ENCODE results near the gene PTPN6. TPM values are rescaled to one million over a fixed set of nuclear protein-coding genes. Genes with fewer than 3 reads are reported as not detected.

Gene PTPN6
- total and polyA plus RNA-seq, 2 of the 13 experiments (the other 11 are each of a cell fraction or from before 2014, with no cell fraction given) = 10.5 to 10.6 TPM

GRCh38 chr12:6952863-6953441, 1.8 kb downstream of the PTPN6 start:
- intact Hi-C loops (cut with micrococcal nuclease; ENCODE audit: unreplicated experiment) = no loop called here
- Histone ChIP-seq H3K9ac (ENCODE audit: insufficient read depth, low read depth, low read length) (no peak overlapping the region), H3K36me3 (replicated peaks in 1 of 2; ENCODE audit: control insufficient read depth in 1 of 2, insufficient read depth in 2 of 2, low read length in 2 of 2) (no peaks in the 10 kb centered on the region; a peak in 1 of 5 replicates), H3K4me3 (replicated peaks in 1 of 3; ENCODE audit: insufficient read depth in 1 of 3, low read depth in 2 of 3, low read length in 3 of 3) (no peak overlapping the region), H2AFZ (ENCODE audit: low read length) (no peak overlapping the region), H3K9me3 (ENCODE audit: low read length) (no peaks in the 10 kb centered on the region), H3K4me1 (ENCODE audit: insufficient read depth, low read length) (peaks cover 5% of the 10 kb centered on the region; the same call in 1 of the 2 replicates), H3K27ac (ENCODE audit: extremely low read length, insufficient read depth, low read length) (no peak overlapping the region), H3K4me2 (ENCODE audit: low read depth, low read length) (no peak overlapping the region), H3K79me2 (ENCODE audit: insufficient read depth, low read length) (no peaks in the 10 kb centered on the region), H4K20me1 (ENCODE audit: insufficient read depth, low read length) (no peaks in the 10 kb centered on the region), H3K27me3 (ENCODE audit: control insufficient read depth in 1 of 2, insufficient read depth in 2 of 2, low read length in 2 of 2) (no peaks in the 10 kb centered on the region)
- in situ Hi-C loops (cut with HindIII; ENCODE audit: extremely low pct_ligation_motif_present, low pct_unique_long_range_greater_than_20kb) = no loop called here
- no peak for DNase-seq (ENCODE audit: low spot score)
- no peak for ATAC-seq
- TF ChIP-seq ZFY (CRISPR knock-in tag; IDR thresholded peaks at IDR 0.05) = no peak
- no peak for TF ChIP-seq GZF1 (CRISPR knock-in tag; IDR thresholded peaks at IDR 0.05)
- WGBS (ENCODE audit: low lambda C conversion rate) = 89% methylated on average over 15 of the region's 15 CpGs
- POLR2A ChIA-PET = no interaction called here
- no peak for FAIRE-seq
- no TSS peak for BruUV-seq (replicated peaks)
- CTCF ChIA-PET (ENCODE audit: low intra/inter-chr PET ratio, low total read pairs) = no interaction called here

- no TSS peak for BruUV-seq (replicated peaks)
- no peak for TF ChIP-seq SP4 (CRISPR knock-in tag; IDR thresholded peaks at IDR 0.05)
- no peak for TF ChIP-seq HES4 (CRISPR knock-in tag; IDR thresholded peaks at IDR 0.05; ENCODE audit: borderline replicate concordance)
- TF ChIP-seq MED8 (CRISPR knock-in tag; IDR thresholded peaks at IDR 0.05; ENCODE audit: insufficient replicate concordance) = no peak
- TF ChIP-seq NCOA1 (CRISPR knock-in tag; IDR thresholded peaks at IDR 0.05) = no peak
- TF ChIP-seq NAIF1 (CRISPR knock-in tag; IDR thresholded peaks at IDR 0.05; ENCODE audit: borderline replicate concordance) = no peak
- TF ChIP-seq YY1 (IDR thresholded peaks at IDR 0.05; ENCODE audit: insufficient read depth, insufficient replicate concordance, low read depth, low read length) = no peak
- TF ChIP-seq ZNF615 (CRISPR knock-in tag; IDR thresholded peaks at IDR 0.05; ENCODE audit: borderline replicate concordance) = no peak
- no peak for TF ChIP-seq ZNF629 (CRISPR knock-in tag; conservative IDR thresholded peaks at IDR 0.05)
- TF ChIP-seq ZNF331 (CRISPR knock-in tag; IDR thresholded peaks at IDR 0.05) = no peak
- TF ChIP-seq RBFOX2 (IDR thresholded peaks at IDR 0.05; ENCODE audit: low read depth, low read length) = no peak
- TF ChIP-seq MTA1 (CRISPR knock-in tag; IDR thresholded peaks at IDR 0.05; ENCODE audit: borderline replicate concordance) = no peak
- no peak for TF ChIP-seq KDM4B (CRISPR knock-in tag; IDR thresholded peaks at IDR 0.05)
- TF ChIP-seq CHCHD3 (CRISPR knock-in tag; IDR thresholded peaks at IDR 0.05) = no peak
- TF ChIP-seq ZSCAN20 (CRISPR knock-in tag; IDR thresholded peaks at IDR 0.05; ENCODE audit: borderline replicate concordance) = no peak
- no peak overlapping the region for H3K27ac ChIP-seq (ENCODE audit: extremely low read length, insufficient read depth, low read length)
- no peak for FAIRE-seq
- H3K9ac ChIP-seq (ENCODE audit: insufficient read depth, low read depth, low read length) = no peak overlapping the region
- ATAC-seq = no peak
- H3K27me3 ChIP-seq (ENCODE audit: control insufficient read depth in 1 of 2, insufficient read depth in 2 of 2, low read length in 2 of 2) = no peaks in the 10 kb centered on the region
- intact Hi-C loops (cut with micrococcal nuclease; ENCODE audit: unreplicated experiment) = no loop called here
- H3K79me2 ChIP-seq (ENCODE audit: insufficient read depth, low read length) = no peaks in the 10 kb centered on the region
- in situ Hi-C loops (cut with HindIII; ENCODE audit: extremely low pct_ligation_motif_present, low pct_unique_long_range_greater_than_20kb) = no loop called here
- H3K4me3 ChIP-seq (replicated peaks in 1 of 3; ENCODE audit: insufficient read depth in 1 of 3, low read depth in 2 of 3, low read length in 3 of 3) = no peak overlapping the region
- no peak overlapping the region for H2AFZ ChIP-seq (ENCODE audit: low read length)
- H3K4me1 ChIP-seq (ENCODE audit: insufficient read depth, low read length) = peaks cover 5% of the 10 kb centered on the region; the same call in 1 of the 2 replicates
- DNase-seq (ENCODE audit: low spot score) = no peak
- H4K20me1 ChIP-seq (ENCODE audit: insufficient read depth, low read length) = no peaks in the 10 kb centered on the region
- H3K9me3 ChIP-seq (ENCODE audit: low read length) = no peaks in the 10 kb centered on the region
- 83% methylated on average over 21 of the region's 24 CpGs for WGBS (ENCODE audit: low lambda C conversion rate)
- no peak overlapping the region for H3K4me2 ChIP-seq (ENCODE audit: low read depth, low read length)
- ChIA-PET CTCF (ENCODE audit: low intra/inter-chr PET ratio, low total read pairs) (no interaction called here), POLR2A (interaction anchor here (0.7 to 1.2 kb wide), 2 partner anchors 7 to 10 kb away, joined by 4 to 5 read pairs; partner anchors contain the start of genes C12orf57 and RNU7-1)
- H3K36me3 ChIP-seq (replicated peaks in 1 of 2; ENCODE audit: control insufficient read depth in 1 of 2, insufficient read depth in 2 of 2, low read length in 2 of 2) = no peaks in the 10 kb centered on the region; a peak in 1 of 5 replicates
Measured at GRCh38 chr12:6953442-6954315, 2.5 kb downstream of the PTPN6 start.
